Gastroesophageal sphincter (tissue), 4 donors: ENCODE data around the gene GSTK1. TPM values are rescaled to one million over a fixed set of nuclear protein-coding genes. Genes with fewer than 3 reads are reported as not detected.

Experiments
- ATAC-seq: fragments of 150-250 bp; one replicate; pipeline ENCODE4 v1.9.1; 2016; ENCODE audit warnings: mild to moderate bottlenecking, moderate library complexity
- H3K27ac ChIP-seq, 4 donors: fragments of 200-600 bp; sonication (generic) in 3 of 4; 1 replicate in 3 of 4; 2 replicates in 1 of 4; pipeline ENCODE4 v1.5.1; 2016 to 2019
- H3K27me3 ChIP-seq: fragments of 200-600 bp; sonication (generic); one replicate; pipeline ENCODE4 v1.5.1; 2019
- H3K36me3 ChIP-seq, 2 donors: fragments of 200-600 bp; sonication (generic); one replicate each; pipeline ENCODE4 v1.5.1; 2019; ENCODE audit warnings: control low read depth in 1 of 2
- H3K4me1 ChIP-seq, 3 donors: fragments of 200-600 bp; sonication (generic); 1 replicate in 2 of 3; 2 replicates in 1 of 3; pipeline ENCODE4 v1.5.1; 2016 to 2019; ENCODE audit warnings: control low read depth in 2 of 3
- H3K4me3 ChIP-seq, 2 donors: fragments of 200-600 bp; sonication (generic); one replicate each; pipeline ENCODE4 v1.5.1; 2019; ENCODE audit warnings: mild to moderate bottlenecking in 1 of 2, moderate library complexity in 1 of 2
- H3K9me3 ChIP-seq, 3 donors: fragments of 200-600 bp; sonication (generic); one replicate each; pipeline ENCODE4 v1.5.1; 2017 to 2019; ENCODE audit warnings: control low read depth in 2 of 3
- CTCF ChIP-seq, 4 experiments: fragments of 200-600 bp in 2 of 4; fragments of 450-650 bp in 2 of 4; sonication (generic) in 1 of 4; IDR thresholded peaks; one replicate each; pipeline ENCODE4 v1.5.1; 2017 to 2019; ENCODE audit warnings: antibody characterized with exemption in 4 of 4, mild to moderate bottlenecking in 2 of 4, moderate library complexity in 2 of 4
- EP300 ChIP-seq: sonication (generic); formaldehyde crosslinking; IDR thresholded peaks from one replicate; pipeline ENCODE4 v1.6.1; 2017; ENCODE audit warnings: antibody characterized with exemption, mild to moderate bottlenecking
- POLR2A ChIP-seq, 2 donors: fragments of 450-650 bp; IDR thresholded peaks; one replicate each; pipeline ENCODE4 v1.6.1; 2017; ENCODE audit warnings: antibody characterized with exemption in 2 of 2, mild to moderate bottlenecking in 2 of 2, moderate library complexity in 1 of 2
- POLR2AphosphoS5 ChIP-seq: sonication (generic); formaldehyde crosslinking; IDR thresholded peaks from one replicate; pipeline ENCODE4 v1.6.1; 2017; ENCODE audit warnings: antibody characterized with exemption
- WGBS, 2 donors: methylation state at CpG; one replicate each; pipeline ENCODE4 v1.1.5; 2018; ENCODE audit warnings: low coverage in 1 of 2; 5-methylcytosine and 5-hydroxymethylcytosine counted together
- total RNA-seq, 4 donors: library from RNA; depleted of rRNA; stranded (reverse); fragments of >200 nt; gene quantifications; one replicate each; pipeline ENCODE4 v1.1.0, GENCODE V29; 2016

Gene GSTK1
- total RNA-seq, 4 donors from 2014 or later: 98.1 to 128 (median 120) TPM

GRCh38 chr7:143272871-143273270 is 9.6 kb downstream of the GSTK1 start:
- no peak for ATAC-seq
- Histone ChIP-seq H3K27ac (no peak overlapping the region), H3K4me1 (no peaks in the 10 kb centered on the region), H3K4me3 (no peak overlapping the region), H3K9me3 (no peaks in the 10 kb centered on the region), H3K36me3 (peaks cover 0 to 26% of the 10 kb centered on the region in 2 donors), H3K27me3 (no peaks in the 10 kb centered on the region)
- TF ChIP-seq EP300: no peak
- TF ChIP-seq POLR2AphosphoS5: no peak
- TF ChIP-seq POLR2A (IDR thresholded peaks at IDR 0.05): no peak
- TF ChIP-seq CTCF (IDR thresholded peaks at IDR 0.05): no peak
- WGBS, 2 donors: 91 to 92% methylated on average over 2 of the region's 2 CpGs

- WGBS, 2 donors: 35 to 44% methylated on average over 8 of the region's 8 CpGs
Measured at GRCh38 chr7:143279186-143280098, 16.2 kb downstream of the GSTK1 start.

DNA sequence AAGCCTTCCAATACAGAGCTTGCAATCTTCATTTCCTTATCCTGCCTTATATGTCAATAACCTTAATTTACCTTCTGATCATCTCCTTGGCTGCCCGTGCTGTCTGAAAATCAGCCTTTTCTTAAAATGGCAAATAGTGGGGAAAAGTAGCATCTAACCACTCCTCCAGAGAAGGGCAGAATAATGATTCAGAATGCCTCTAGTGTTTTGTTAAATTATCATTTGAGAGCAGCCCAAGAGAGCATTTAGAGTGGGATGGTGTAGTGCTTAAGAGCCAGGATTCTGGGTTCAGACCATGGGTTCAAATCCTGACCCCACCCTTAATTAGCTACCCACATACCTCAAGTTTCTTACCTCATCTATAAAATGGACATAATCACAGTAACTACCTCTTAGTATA is 16.9 kb downstream of the GSTK1 start:
- H3K4me1 ChIP-seq: peaks cover 0 to 16% (median 4%) of the 10 kb centered on the region in 3 donors
- no peaks in the 10 kb centered on the region for H3K36me3 ChIP-seq
- H3K9me3 ChIP-seq: no peaks in the 10 kb centered on the region
- H3K4me3 ChIP-seq: no peak overlapping the region
- no peaks in the 10 kb centered on the region for H3K27me3 ChIP-seq
- 50 to 53% methylated on average over 1 of the region's 1 CpG for WGBS, 2 donors
- no peak for ATAC-seq
- no peak for TF ChIP-seq EP300
- no peak for TF ChIP-seq POLR2AphosphoS5
- no peak for TF ChIP-seq CTCF (IDR thresholded peaks at IDR 0.05)
- H3K27ac ChIP-seq: peak overlapping the region; percentile 10 to 56 (median 48)

More at GRCh38 chr7:143279186-143280098, 16.2 kb downstream of the GSTK1 start:
- TF ChIP-seq POLR2A (IDR thresholded peaks at IDR 0.05) (no peak), CTCF (IDR thresholded peaks at IDR 0.05) (no peak), EP300 (no peak), POLR2AphosphoS5 (no peak)
- ATAC-seq: peak; percentile 36
- Histone ChIP-seq H3K27me3 (no peaks in the 10 kb centered on the region), H3K36me3 (no peaks in the 10 kb centered on the region), H3K4me3 (no peak overlapping the region), H3K27ac (peak overlapping the region; percentile 10 to 56 (median 48)), H3K9me3 (no peaks in the 10 kb centered on the region), H3K4me1 (peaks cover 0 to 16% (median 4%) of the 10 kb centered on the region in 3 donors)

DNA sequence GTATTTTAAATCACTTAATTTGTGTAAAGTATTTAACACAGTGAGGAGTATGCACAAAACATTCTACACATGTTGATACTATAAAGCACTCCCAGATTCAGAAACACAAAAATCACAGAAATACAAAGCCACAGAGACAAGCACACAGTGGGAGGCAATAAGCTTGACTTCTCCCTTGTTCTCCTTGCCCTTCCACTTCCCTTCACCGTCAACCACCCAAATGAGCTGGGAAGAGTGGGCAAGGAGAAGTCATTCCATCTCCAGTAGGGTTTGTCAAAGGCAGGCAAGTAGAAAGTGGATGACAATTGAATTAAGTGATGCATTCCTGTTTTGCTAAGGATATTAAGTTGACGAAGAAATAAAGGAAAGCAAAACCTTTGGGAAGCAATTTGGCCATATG is 17.3 kb downstream of the GSTK1 start:
- TF ChIP-seq POLR2AphosphoS5 (no peak), CTCF (IDR thresholded peaks at IDR 0.05) (no peak), POLR2A (IDR thresholded peaks at IDR 0.05) (no peak), EP300 (no peak)
- Histone ChIP-seq H3K4me3 (no peak overlapping the region), H3K4me1 (peaks cover 0 to 16% (median 4%) of the 10 kb centered on the region in 3 donors), H3K9me3 (no peaks in the 10 kb centered on the region), H3K27ac (peak overlapping the region in 1 of 4 donors; percentile 56), H3K36me3 (no peaks in the 10 kb centered on the region), H3K27me3 (no peaks in the 10 kb centered on the region)
- ATAC-seq: no peak
- 77 to 87% methylated on average over 2 of the region's 2 CpGs for WGBS, 2 donors

- 90 to 100% methylated on average over 2 of the region's 2 CpGs for WGBS, 2 donors
- H3K4me1 ChIP-seq: peaks cover 0 to 16% (median 4%) of the 10 kb centered on the region in 3 donors
- H3K27ac ChIP-seq: no peak overlapping the region
- no peak overlapping the region for H3K4me3 ChIP-seq
- no peak for TF ChIP-seq POLR2AphosphoS5
- H3K36me3 ChIP-seq: no peaks in the 10 kb centered on the region
- ATAC-seq: no peak
- H3K9me3 ChIP-seq: no peaks in the 10 kb centered on the region
- no peaks in the 10 kb centered on the region for H3K27me3 ChIP-seq
Measured at GRCh38 chr7:143281529-143281928, 18.3 kb downstream of the GSTK1 start.
